Measurements from ENCODE around the gene NEURL4. TPM values are rescaled to one million over a fixed set of nuclear protein-coding genes. Genes with fewer than 3 reads are reported as not detected.
A peak's percentile ranks its signal among the peaks of the same experiment; 100 is the strongest.

Gene NEURL4
- total RNA-seq, 1 experiment from 2014 or later: 21.4 TPM

GRCh38 chr17:7311110-7311705, 17.9 kb downstream of the NEURL4 start:
- Histone ChIP-seq H2AFZ (ENCODE audit: low read length) (no peak overlapping the region), H3F3A (ENCODE audit: low read length, unreplicated experiment) (peaks cover 12% of the 10 kb centered on the region), H3K4me2 (ENCODE audit: low read length) (0 out of 2 replicates have a peak overlapping the region, but pooled peaks have one; percentile 93), H3K36me3 (ENCODE audit: low read depth, low read length) (peaks cover 35% of the 10 kb centered on the region), H3K9me3 (ENCODE audit: low read length) (no peaks in the 10 kb centered on the region), H3K4me3 (ENCODE audit: low read length) (no peak overlapping the region), H3K4me1 (ENCODE audit: insufficient read depth, low read length) (peaks cover 29% of the 10 kb centered on the region; the same call in 1 of the 2 replicates), H4K20me1 (ENCODE audit: low read length) (peaks cover 43% of the 10 kb centered on the region), H3K9me2 (replicated peaks; ENCODE audit: low read length) (no peaks in the 10 kb centered on the region), H3K9ac (ENCODE audit: low read length) (no peak overlapping the region), H3K79me2 (ENCODE audit: low read length) (peaks cover 51% of the 10 kb centered on the region), H3K27ac (ENCODE audit: low read length) (no peak overlapping the region), H3K27me3 (ENCODE audit: low read length) (no peaks in the 10 kb centered on the region)
- POLR2A ChIA-PET (ENCODE audit: unreplicated experiment): no interaction called here
- CTCF ChIA-PET: no interaction called here
- BruUV-seq (replicated peaks): no TSS peak
- intact Hi-C loops (cut with micrococcal nuclease): no loop called here
- DNase-seq (no peak), ATAC-seq (no peak)
- TF ChIP-seq EZH2 (IDR thresholded peaks at IDR 0.05; ENCODE audit: low read length, unreplicated experiment) (no peak), CTCF (conservative IDR thresholded peaks at IDR 0.05; ENCODE audit: low read depth, low read length) (no peak), EZH2phosphoT487 (IDR thresholded peaks at IDR 0.05; ENCODE audit: borderline replicate concordance, low read length) (no peak)

- peak overlapping the region; percentile 93 for H3K4me2 ChIP-seq (ENCODE audit: low read length)
- H3K9me3 ChIP-seq (ENCODE audit: low read length): no peaks in the 10 kb centered on the region
- no TSS peak for BruUV-seq (replicated peaks)
- DNase-seq: no peak
- CTCF ChIA-PET: no interaction called here
- peaks cover 35% of the 10 kb centered on the region for H3K36me3 ChIP-seq (ENCODE audit: low read depth, low read length)
- H3K4me1 ChIP-seq (ENCODE audit: insufficient read depth, low read length): peaks cover 23% of the 10 kb centered on the region; the same call in 1 of the 2 replicates
- H2AFZ ChIP-seq (ENCODE audit: low read length): no peak overlapping the region
- H3K9me2 ChIP-seq (replicated peaks; ENCODE audit: low read length): no peaks in the 10 kb centered on the region
- H3F3A ChIP-seq (ENCODE audit: low read length, unreplicated experiment): peaks cover 12% of the 10 kb centered on the region
- no peaks in the 10 kb centered on the region for H3K27me3 ChIP-seq (ENCODE audit: low read length)
- no peak overlapping the region for H3K9ac ChIP-seq (ENCODE audit: low read length)
- TF ChIP-seq EZH2phosphoT487 (IDR thresholded peaks at IDR 0.05; ENCODE audit: borderline replicate concordance, low read length): no peak
- no peak for TF ChIP-seq CTCF (conservative IDR thresholded peaks at IDR 0.05; ENCODE audit: low read depth, low read length)
- no peak for TF ChIP-seq EZH2 (IDR thresholded peaks at IDR 0.05; ENCODE audit: low read length, unreplicated experiment)
- peaks cover 43% of the 10 kb centered on the region for H4K20me1 ChIP-seq (ENCODE audit: low read length)
- intact Hi-C loops (cut with micrococcal nuclease): loop anchor here (2.0 to 5.0 kb wide), 3 partner anchors 19 to 262 kb away; partner anchors contain the start of genes GABARAP and NEURL4
- H3K27ac ChIP-seq (ENCODE audit: low read length): no peak overlapping the region
- ATAC-seq: no peak
- H3K4me3 ChIP-seq (ENCODE audit: low read length): peak overlapping the region; percentile 85
- peaks cover 51% of the 10 kb centered on the region for H3K79me2 ChIP-seq (ENCODE audit: low read length)
- POLR2A ChIA-PET (ENCODE audit: unreplicated experiment): interaction anchor here (0.6 kb wide), 1 partner anchor 89 kb away, joined by 5 read pairs; no protein-coding TSS in a partner anchor
Measured at GRCh38 chr17:7309628-7310027, 19.5 kb downstream of the NEURL4 start.
